GM23338 (cell line): ENCODE results near the gene CD300H. TPM values are rescaled to one million over a fixed set of nuclear protein-coding genes. Genes with fewer than 3 reads are reported as not detected.

Experiments
- ATAC-seq: fragments of 200-7000 bp; cut with Tn5 transposase; 3 replicates; pipeline ENCODE4 v1.9.1; 2020
- DNase-seq: peaks from one replicate; pipeline ENCODE4 v3.0.0-alpha.2; 2015; ENCODE audit warnings: low spot score
- H2AFZ ChIP-seq: fragments of 200-600 bp; sonication (generic); 2 replicates; pipeline ENCODE4 v1.8.0; 2016; ENCODE audit warnings: antibody characterized with exemption, mild to moderate bottlenecking, moderate library complexity
- H3F3A ChIP-seq: fragments of 200-600 bp; sonication (generic); replicated peaks from 2 replicates; pipeline ENCODE4 v1.8.0; 2017; ENCODE audit warnings: antibody characterized with exemption, mixed run types, low read depth
- H3K27ac ChIP-seq: fragments of 200-600 bp; sonication (generic); 2 replicates; pipeline ENCODE4 v1.6.1; 2016; ENCODE audit warnings: low read depth
- H3K27me3 ChIP-seq: fragments of 200-600 bp; sonication (generic); 2 replicates; pipeline ENCODE4 v1.8.0; 2016; ENCODE audit warnings: mild to moderate bottlenecking, mixed run types, moderate library complexity; ENCODE audit not compliant: insufficient read depth
- H3K36me3 ChIP-seq: fragments of 200-600 bp; sonication (generic); 2 replicates; pipeline ENCODE4 v1.8.0; 2016; ENCODE audit warnings: mild to moderate bottlenecking; ENCODE audit not compliant: insufficient read depth
- H3K4me1 ChIP-seq: fragments of 200-600 bp; sonication (generic); 2 replicates; pipeline ENCODE4 v1.8.0; 2016; ENCODE audit warnings: mild to moderate bottlenecking, moderate library complexity; ENCODE audit not compliant: insufficient read depth
- H3K4me2 ChIP-seq: fragments of 200-600 bp; sonication (generic); 2 replicates; pipeline ENCODE4 v1.7.1; 2017; ENCODE audit warnings: mixed run types
- H3K4me3 ChIP-seq: fragments of 200-600 bp; sonication (generic); 2 replicates; pipeline ENCODE4 v1.6.1; 2016; ENCODE audit warnings: mixed run types
- H3K79me2 ChIP-seq: fragments of 200-600 bp; sonication (generic); replicated peaks from 2 replicates; pipeline ENCODE4 v1.8.0; 2017; ENCODE audit warnings: mild to moderate bottlenecking; ENCODE audit not compliant: insufficient read depth
- H3K9me2 ChIP-seq: fragments of 200-600 bp; sonication (generic); 2 replicates; pipeline ENCODE4 v1.8.0; 2017; ENCODE audit not compliant: insufficient read depth
- H4K20me1 ChIP-seq: fragments of 200-600 bp; sonication (generic); replicated peaks from 2 replicates; pipeline ENCODE4 v1.8.0; 2017; ENCODE audit warnings: mild to moderate bottlenecking; ENCODE audit not compliant: insufficient read depth
- H3K27ac Mint-ChIP-seq: 2 replicates; pipeline ENCODE4 v1.8.0; 2020; ENCODE audit warnings: inconsistent platforms, mild to moderate bottlenecking, moderate library complexity, mixed read lengths
- H3K27me3 Mint-ChIP-seq: 3 replicates; pipeline ENCODE4 v1.8.0; 2022; ENCODE audit warnings: low read depth, mild to moderate bottlenecking, moderate library complexity, mixed read lengths, inconsistent platforms; ENCODE audit not compliant: insufficient read depth, poor library complexity
- H3K36me3 Mint-ChIP-seq: 3 replicates; pipeline ENCODE4 v1.8.0; 2021; ENCODE audit warnings: low read depth, mild to moderate bottlenecking, inconsistent platforms, moderate library complexity, mixed read lengths
- H3K4me1 Mint-ChIP-seq: 3 replicates; pipeline ENCODE4 v1.8.0; 2020; ENCODE audit warnings: mild to moderate bottlenecking, inconsistent platforms, mixed read lengths
- H3K4me3 Mint-ChIP-seq: 3 replicates; pipeline ENCODE4 v1.8.0; 2021; ENCODE audit warnings: moderate library complexity, mild to moderate bottlenecking, inconsistent platforms, mixed read lengths
- H3K9me3 Mint-ChIP-seq: 3 replicates; pipeline ENCODE4 v1.8.0; 2020; ENCODE audit warnings: moderate library complexity, mild to moderate bottlenecking, inconsistent platforms, mixed read lengths
- CREB1 ChIP-seq: fragments of 250-450 bp; sonication (Bioruptor Pico); IDR thresholded peaks from 2 replicates; pipeline ENCODE4 v1.5.0; 2020; ENCODE audit warnings: low read depth, mild to moderate bottlenecking, moderate library complexity
- EZH2 ChIP-seq: fragments of 200-600 bp; sonication (generic); IDR thresholded peaks from one replicate; pipeline ENCODE4 v1.8.0; 2017; ENCODE audit warnings: antibody characterized with exemption, mild to moderate bottlenecking, low read depth; ENCODE audit not compliant: unreplicated experiment
- EZH2phosphoT487 ChIP-seq: fragments of 200-600 bp; sonication (generic); IDR thresholded peaks from one replicate; pipeline ENCODE4 v1.8.1; 2018; ENCODE audit warnings: antibody characterized with exemption; ENCODE audit not compliant: unreplicated experiment
- JUNB ChIP-seq: IDR thresholded peaks from one replicate; pipeline ENCODE4 v1.6.1; 2016; ENCODE audit warnings: antibody characterized with exemption; ENCODE audit not compliant: unreplicated experiment
- NANOG ChIP-seq: IDR thresholded peaks from 2 replicates; pipeline ENCODE4 v1.6.1; 2016; ENCODE audit warnings: antibody characterized with exemption, borderline replicate concordance
- POLR2AphosphoS5 ChIP-seq: IDR thresholded peaks from 2 replicates; pipeline ENCODE4 v1.6.1; 2016; ENCODE audit warnings: antibody characterized with exemption, low read depth
- STAT1 ChIP-seq: IDR thresholded peaks from one replicate; pipeline ENCODE4 v1.6.1; 2016; ENCODE audit warnings: antibody characterized with exemption; ENCODE audit not compliant: unreplicated experiment
- ZNF114 ChIP-seq: fragments of 250-450 bp; sonication (Bioruptor Pico); IDR thresholded peaks from 2 replicates; pipeline ENCODE4 v1.5.0; 2020; ENCODE audit warnings: mild to moderate bottlenecking, moderate library complexity
- ZNF331 ChIP-seq: fragments of 250-450 bp; sonication (Bioruptor Pico); IDR thresholded peaks from 2 replicates; pipeline ENCODE4 v1.5.0; 2020; ENCODE audit warnings: low read depth, mild to moderate bottlenecking, moderate library complexity
- polyA plus RNA-seq: library from polyadenylated mRNA; unstranded; fragments of >200 nt; fragmentation: Nextera tagmentation; extraction: Ambion mirVana; gene quantifications from 2 replicates; pipeline ENCODE4 v1.2.1, GENCODE V29; 2016
- total RNA-seq: library from RNA; depleted of rRNA; stranded (reverse); fragments of >200 nt; shearing (Covaris generic); gene quantifications from 2 replicates; pipeline ENCODE4 v1.2.3, GENCODE V29; 2014
- TF ChIP-seq, protein P1 (sequence below), 2 experiments: fragments of 200-600 bp in 1 of 2; sonication (generic) in 1 of 2; conservative IDR thresholded peaks; 2 replicates each; pipeline versions ENCODE4 v1.5.1 to v1.6.1; 2016 to 2017; ENCODE audit warnings: antibody characterized with exemption in 2 of 2, low read depth in 2 of 2, mild to moderate bottlenecking in 2 of 2, moderate library complexity in 1 of 2
- TF ChIP-seq, protein P2 (sequence below): IDR thresholded peaks from 2 replicates; pipeline ENCODE4 v1.6.1; 2016; ENCODE audit warnings: antibody characterized with exemption
- TF ChIP-seq, protein P3 (sequence below): IDR thresholded peaks from one replicate; pipeline ENCODE4 v1.6.1; 2018; ENCODE audit warnings: antibody characterized with exemption; ENCODE audit not compliant: unreplicated experiment

CD300H gene
- total and polyA plus RNA-seq, 2 experiments from 2014 or later: not detected

DNA sequence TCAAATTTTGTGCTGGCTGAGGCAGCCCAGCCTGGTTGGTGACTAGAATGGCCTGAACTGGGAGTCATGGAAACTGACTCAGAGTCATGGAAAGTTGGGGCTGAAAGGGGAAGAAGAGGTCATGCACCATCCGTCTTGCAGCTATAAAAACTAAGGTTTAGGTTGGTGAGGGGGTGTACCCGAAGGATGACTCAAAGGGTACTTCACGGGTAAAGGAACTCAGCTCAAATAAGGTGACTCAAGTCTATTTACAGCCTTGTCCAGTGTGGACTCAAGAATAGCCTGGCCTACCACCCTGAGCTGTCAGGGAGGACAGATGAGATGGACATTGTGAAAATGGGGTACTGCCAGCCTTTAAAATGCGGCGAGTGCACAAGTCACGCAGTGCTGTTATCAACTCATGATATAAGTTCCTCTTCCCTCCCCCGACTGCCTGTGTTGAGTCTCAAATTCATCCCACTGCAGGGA, 54.7 kb downstream of the CD300H start (continued):
- TF ChIP-seq JUNB (no peak), CREB1 (CRISPR knock-in tag) (no peak), NANOG (no peak)
- TF ChIP-seq, protein P1, sequence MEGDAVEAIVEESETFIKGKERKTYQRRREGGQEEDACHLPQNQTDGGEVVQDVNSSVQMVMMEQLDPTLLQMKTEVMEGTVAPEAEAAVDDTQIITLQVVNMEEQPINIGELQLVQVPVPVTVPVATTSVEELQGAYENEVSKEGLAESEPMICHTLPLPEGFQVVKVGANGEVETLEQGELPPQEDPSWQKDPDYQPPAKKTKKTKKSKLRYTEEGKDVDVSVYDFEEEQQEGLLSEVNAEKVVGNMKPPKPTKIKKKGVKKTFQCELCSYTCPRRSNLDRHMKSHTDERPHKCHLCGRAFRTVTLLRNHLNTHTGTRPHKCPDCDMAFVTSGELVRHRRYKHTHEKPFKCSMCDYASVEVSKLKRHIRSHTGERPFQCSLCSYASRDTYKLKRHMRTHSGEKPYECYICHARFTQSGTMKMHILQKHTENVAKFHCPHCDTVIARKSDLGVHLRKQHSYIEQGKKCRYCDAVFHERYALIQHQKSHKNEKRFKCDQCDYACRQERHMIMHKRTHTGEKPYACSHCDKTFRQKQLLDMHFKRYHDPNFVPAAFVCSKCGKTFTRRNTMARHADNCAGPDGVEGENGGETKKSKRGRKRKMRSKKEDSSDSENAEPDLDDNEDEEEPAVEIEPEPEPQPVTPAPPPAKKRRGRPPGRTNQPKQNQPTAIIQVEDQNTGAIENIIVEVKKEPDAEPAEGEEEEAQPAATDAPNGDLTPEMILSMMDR (conservative IDR thresholded peaks at IDR 0.05; ENCODE audit: low read depth in 2 of 2): no peak

DNA sequence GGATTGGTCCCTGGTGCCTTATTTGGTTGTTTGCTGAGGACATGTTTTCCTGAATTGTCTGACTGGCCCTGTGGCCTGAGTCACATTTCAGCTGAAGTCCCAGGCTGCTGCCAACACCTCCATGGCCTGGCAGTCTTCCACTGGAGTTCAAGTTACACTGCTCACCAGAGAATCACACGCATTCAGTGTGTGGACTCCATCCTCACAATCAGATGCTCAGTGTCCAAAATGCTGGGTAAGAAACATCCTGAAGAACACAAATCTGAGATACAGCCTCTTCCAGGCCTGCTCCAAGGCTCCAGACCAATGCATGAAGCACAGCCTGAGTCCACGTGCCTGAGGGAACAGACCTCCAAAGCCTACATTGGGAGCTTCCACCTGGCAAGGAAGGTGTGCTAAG, 55.3 kb downstream of the CD300H start:
- no peaks in the 10 kb centered on the region for H3K4me1 Mint-ChIP-seq
- no peak overlapping the region for H3K4me3 Mint-ChIP-seq
- peaks cover 15% of the 10 kb centered on the region for H3K27me3 Mint-ChIP-seq
- H3K36me3 Mint-ChIP-seq: peaks cover 18% of the 10 kb centered on the region; the same call in 2 of the 3 replicates
- H3K36me3 ChIP-seq: no peaks in the 10 kb centered on the region
- no peaks in the 10 kb centered on the region for H3K79me2 ChIP-seq
- H3K27ac ChIP-seq: no peak overlapping the region
- 0 out of 2 replicates have a peak, but pooled peaks cover 3% of the 10 kb centered on the region for H3K27me3 ChIP-seq
- peaks cover 11% of the 10 kb centered on the region for H3F3A ChIP-seq
- no peak overlapping the region for H2AFZ ChIP-seq
- DNase-seq: no peak
- no peak for ATAC-seq
- no peaks in the 10 kb centered on the region for H4K20me1 ChIP-seq
- peaks cover 32% of the 10 kb centered on the region for H3K9me3 Mint-ChIP-seq
- H3K9me2 ChIP-seq: peaks cover 10% of the 10 kb centered on the region; the same call in 1 of the 2 replicates
- H3K4me1 ChIP-seq: no peaks in the 10 kb centered on the region
- H3K4me2 ChIP-seq: no peak overlapping the region
- H3K27ac Mint-ChIP-seq: no peak overlapping the region
- H3K4me3 ChIP-seq: no peak overlapping the region
- TF ChIP-seq, protein P2, sequence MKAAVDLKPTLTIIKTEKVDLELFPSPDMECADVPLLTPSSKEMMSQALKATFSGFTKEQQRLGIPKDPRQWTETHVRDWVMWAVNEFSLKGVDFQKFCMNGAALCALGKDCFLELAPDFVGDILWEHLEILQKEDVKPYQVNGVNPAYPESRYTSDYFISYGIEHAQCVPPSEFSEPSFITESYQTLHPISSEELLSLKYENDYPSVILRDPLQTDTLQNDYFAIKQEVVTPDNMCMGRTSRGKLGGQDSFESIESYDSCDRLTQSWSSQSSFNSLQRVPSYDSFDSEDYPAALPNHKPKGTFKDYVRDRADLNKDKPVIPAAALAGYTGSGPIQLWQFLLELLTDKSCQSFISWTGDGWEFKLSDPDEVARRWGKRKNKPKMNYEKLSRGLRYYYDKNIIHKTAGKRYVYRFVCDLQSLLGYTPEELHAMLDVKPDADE: no peak
- TF ChIP-seq JUNB: no peak
- no peak for TF ChIP-seq EZH2phosphoT487
- TF ChIP-seq POLR2AphosphoS5: no peak
- no peak for TF ChIP-seq ZNF331 (CRISPR knock-in tag)
- TF ChIP-seq CREB1 (CRISPR knock-in tag): no peak
- no peak for TF ChIP-seq EZH2
- TF ChIP-seq ZNF114 (CRISPR knock-in tag): no peak
- TF ChIP-seq, protein P1 (conservative IDR thresholded peaks at IDR 0.05; ENCODE audit: low read depth in 2 of 2): no peak
- TF ChIP-seq, protein P3, sequence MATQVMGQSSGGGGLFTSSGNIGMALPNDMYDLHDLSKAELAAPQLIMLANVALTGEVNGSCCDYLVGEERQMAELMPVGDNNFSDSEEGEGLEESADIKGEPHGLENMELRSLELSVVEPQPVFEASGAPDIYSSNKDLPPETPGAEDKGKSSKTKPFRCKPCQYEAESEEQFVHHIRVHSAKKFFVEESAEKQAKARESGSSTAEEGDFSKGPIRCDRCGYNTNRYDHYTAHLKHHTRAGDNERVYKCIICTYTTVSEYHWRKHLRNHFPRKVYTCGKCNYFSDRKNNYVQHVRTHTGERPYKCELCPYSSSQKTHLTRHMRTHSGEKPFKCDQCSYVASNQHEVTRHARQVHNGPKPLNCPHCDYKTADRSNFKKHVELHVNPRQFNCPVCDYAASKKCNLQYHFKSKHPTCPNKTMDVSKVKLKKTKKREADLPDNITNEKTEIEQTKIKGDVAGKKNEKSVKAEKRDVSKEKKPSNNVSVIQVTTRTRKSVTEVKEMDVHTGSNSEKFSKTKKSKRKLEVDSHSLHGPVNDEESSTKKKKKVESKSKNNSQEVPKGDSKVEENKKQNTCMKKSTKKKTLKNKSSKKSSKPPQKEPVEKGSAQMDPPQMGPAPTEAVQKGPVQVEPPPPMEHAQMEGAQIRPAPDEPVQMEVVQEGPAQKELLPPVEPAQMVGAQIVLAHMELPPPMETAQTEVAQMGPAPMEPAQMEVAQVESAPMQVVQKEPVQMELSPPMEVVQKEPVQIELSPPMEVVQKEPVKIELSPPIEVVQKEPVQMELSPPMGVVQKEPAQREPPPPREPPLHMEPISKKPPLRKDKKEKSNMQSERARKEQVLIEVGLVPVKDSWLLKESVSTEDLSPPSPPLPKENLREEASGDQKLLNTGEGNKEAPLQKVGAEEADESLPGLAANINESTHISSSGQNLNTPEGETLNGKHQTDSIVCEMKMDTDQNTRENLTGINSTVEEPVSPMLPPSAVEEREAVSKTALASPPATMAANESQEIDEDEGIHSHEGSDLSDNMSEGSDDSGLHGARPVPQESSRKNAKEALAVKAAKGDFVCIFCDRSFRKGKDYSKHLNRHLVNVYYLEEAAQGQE: no peak
- TF ChIP-seq STAT1: no peak
